Panc1 (cell line): ENCODE measurements around the gene CCDC160.

Experiments
- POLR2AphosphoS5 ChIP-seq: IDR thresholded peaks from 2 replicates; pipeline ENCODE4 v1.6.1; 2012; ENCODE audit warnings: mild to moderate bottlenecking, low read depth, low read length, moderate library complexity
- TF ChIP-seq, protein P1 (sequence below): fragments of 450-650 bp; IDR thresholded peaks from 2 replicates; pipeline ENCODE4 v1.5.1; 2017; ENCODE audit warnings: mild to moderate bottlenecking

DNA sequence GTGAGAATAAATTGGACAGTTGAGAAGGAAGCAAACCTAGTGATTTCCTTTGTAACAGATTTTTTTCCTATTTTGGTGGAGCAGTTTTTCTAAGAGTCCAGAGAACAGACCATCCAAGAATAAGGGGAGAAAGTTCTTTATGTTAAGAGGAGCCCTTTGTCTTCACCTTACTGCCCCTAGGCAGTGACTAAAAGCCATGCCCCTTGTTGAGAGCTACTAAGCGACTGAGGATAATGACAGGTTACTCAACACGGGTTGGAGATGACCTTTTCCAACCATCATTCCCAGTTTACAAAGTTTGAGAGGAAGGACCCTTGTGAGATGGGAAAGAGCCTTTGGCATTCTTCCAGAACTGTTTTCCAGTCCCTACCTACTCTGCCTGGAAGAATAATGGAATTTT lies 3.2 kb downstream of the CCDC160 start:
- no peak for TF ChIP-seq POLR2AphosphoS5
- TF ChIP-seq, protein P1, sequence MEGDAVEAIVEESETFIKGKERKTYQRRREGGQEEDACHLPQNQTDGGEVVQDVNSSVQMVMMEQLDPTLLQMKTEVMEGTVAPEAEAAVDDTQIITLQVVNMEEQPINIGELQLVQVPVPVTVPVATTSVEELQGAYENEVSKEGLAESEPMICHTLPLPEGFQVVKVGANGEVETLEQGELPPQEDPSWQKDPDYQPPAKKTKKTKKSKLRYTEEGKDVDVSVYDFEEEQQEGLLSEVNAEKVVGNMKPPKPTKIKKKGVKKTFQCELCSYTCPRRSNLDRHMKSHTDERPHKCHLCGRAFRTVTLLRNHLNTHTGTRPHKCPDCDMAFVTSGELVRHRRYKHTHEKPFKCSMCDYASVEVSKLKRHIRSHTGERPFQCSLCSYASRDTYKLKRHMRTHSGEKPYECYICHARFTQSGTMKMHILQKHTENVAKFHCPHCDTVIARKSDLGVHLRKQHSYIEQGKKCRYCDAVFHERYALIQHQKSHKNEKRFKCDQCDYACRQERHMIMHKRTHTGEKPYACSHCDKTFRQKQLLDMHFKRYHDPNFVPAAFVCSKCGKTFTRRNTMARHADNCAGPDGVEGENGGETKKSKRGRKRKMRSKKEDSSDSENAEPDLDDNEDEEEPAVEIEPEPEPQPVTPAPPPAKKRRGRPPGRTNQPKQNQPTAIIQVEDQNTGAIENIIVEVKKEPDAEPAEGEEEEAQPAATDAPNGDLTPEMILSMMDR: no peak
